Fibroblast of lung (primary cell): ENCODE measurements around the gene ADGRF4.

Experiments used
- CTCF ChIP-seq, 2 donors: IDR thresholded peaks in 1 of 2; conservative IDR thresholded peaks in 1 of 2; 1 replicate in 1 of 2; 2 replicates in 1 of 2; pipeline ENCODE4 v1.5.1; 2011 to 2012; ENCODE audit warnings: low read length in 2 of 2, control low read depth in 1 of 2, inconsistent platforms in 1 of 2, low read depth in 1 of 2, mild to moderate bottlenecking in 1 of 2
- EZH2 ChIP-seq: IDR thresholded peaks from 2 replicates; pipeline ENCODE4 v1.5.1; 2012; ENCODE audit warnings: low read length, control low read depth, mild to moderate bottlenecking; ENCODE audit errors: missing control alignments

GRCh38 chr6:47700053-47700452 is 1.7 kb downstream of the ADGRF4 start:
- TF ChIP-seq EZH2 (no peak), CTCF (conservative IDR thresholded peaks at IDR 0.05 in 1 of 2, IDR thresholded peaks at IDR 0.05 in 1 of 2; ENCODE audit: low read depth in 1 of 2, low read length in 2 of 2) (no peak)
